ENCODE results near the gene TRMT1. TPM values are rescaled to one million over a fixed set of nuclear protein-coding genes. Genes with fewer than 3 reads are reported as not detected.

TRMT1 gene
- total and polyA plus RNA-seq, 8 donors: 24.2 to 46.2 (median 33.9) TPM

GRCh38 chr19:13089139-13089856 lies 27.2 kb downstream of the TRMT1 start:
- Histone ChIP-seq H3K4me1 (peaks cover 31 to 44% of the 10 kb centered on the region in 2 donors), H3K9me3 (no peaks in the 10 kb centered on the region), H3K36me3 (peaks cover 0 to 13% of the 10 kb centered on the region in 2 donors), H3K4me3 (no peak overlapping the region), H3K27me3 (no peaks in the 10 kb centered on the region), H3K27ac (peak overlapping the region in 1 of 2 donors; percentile 85)
- intact Hi-C loops (cut with DNase I): no loop called here
- ATAC-seq (no peak), DNase-seq (no peak)
- no peak for TF ChIP-seq CTCF (IDR thresholded peaks at IDR 0.05)

GRCh38 chr19:13087795-13088537 lies 28.6 kb downstream of the TRMT1 start:
- Histone ChIP-seq H3K9me3 (no peaks in the 10 kb centered on the region), H3K4me1 (peaks cover 19 to 37% of the 10 kb centered on the region in 2 donors), H3K27ac (no peak overlapping the region), H3K4me3 (no peak overlapping the region), H3K27me3 (no peaks in the 10 kb centered on the region), H3K36me3 (peaks cover 0 to 20% of the 10 kb centered on the region in 2 donors)
- TF ChIP-seq CTCF (IDR thresholded peaks at IDR 0.05): no peak
- DNase-seq (no peak), ATAC-seq (no peak)
- intact Hi-C loops (cut with DNase I): no loop called here

- H3K27me3 ChIP-seq: no peaks in the 10 kb centered on the region
- H3K9me3 ChIP-seq: no peaks in the 10 kb centered on the region
- TF ChIP-seq CTCF (IDR thresholded peaks at IDR 0.05): no peak
- H3K36me3 ChIP-seq: peaks cover 0 to 26% of the 10 kb centered on the region in 2 donors
- no peak overlapping the region for H3K27ac ChIP-seq
- peaks cover 21 to 32% of the 10 kb centered on the region in 2 donors for H3K4me1 ChIP-seq
- DNase-seq (no peak), ATAC-seq (no peak)
- intact Hi-C loops (cut with DNase I): no loop called here
- H3K4me3 ChIP-seq: no peak overlapping the region
Observed at GRCh38 chr19:13087295-13087694, 29.2 kb downstream of the TRMT1 start.

- TF ChIP-seq CTCF (IDR thresholded peaks at IDR 0.05): no peak
- Histone ChIP-seq H3K36me3 (peaks cover 0 to 26% of the 10 kb centered on the region in 2 donors), H3K27me3 (no peaks in the 10 kb centered on the region), H3K4me3 (no peak overlapping the region), H3K9me3 (no peaks in the 10 kb centered on the region), H3K27ac (peak overlapping the region in 1 of 2 donors; percentile 75), H3K4me1 (peaks cover 21 to 25% of the 10 kb centered on the region in 2 donors)
- DNase-seq (no peak), ATAC-seq (no peak)
- intact Hi-C loops (cut with DNase I): no loop called here
Observed at GRCh38 chr19:13086341-13086740, 30.2 kb downstream of the TRMT1 start.

- intact Hi-C loops (cut with DNase I): no loop called here
- no peaks in the 10 kb centered on the region for H3K9me3 ChIP-seq
- no peaks in the 10 kb centered on the region for H3K27me3 ChIP-seq
- TF ChIP-seq CTCF (IDR thresholded peaks at IDR 0.05): no peak
- H3K4me3 ChIP-seq: no peak overlapping the region
- ATAC-seq (peak; percentile 88), DNase-seq (no peak)
- H3K36me3 ChIP-seq: peaks cover 0 to 23% of the 10 kb centered on the region in 2 donors
- peaks cover 21% of the 10 kb centered on the region in 2 donors for H3K4me1 ChIP-seq
- H3K27ac ChIP-seq: peak overlapping the region; percentile 23 to 75
Observed at GRCh38 chr19:13085666-13086065, 30.9 kb downstream of the TRMT1 start.

Measured in left lung (tissue), 10 donors.